COR-L47 (cell line): ENCODE results near the gene SMG7.

ENCODE experiments used
- DNase-seq: peaks from one replicate; lab custom pipeline; 2025; lab: John Stamatoyannopoulos, UW

SMG7 gene

DNA sequence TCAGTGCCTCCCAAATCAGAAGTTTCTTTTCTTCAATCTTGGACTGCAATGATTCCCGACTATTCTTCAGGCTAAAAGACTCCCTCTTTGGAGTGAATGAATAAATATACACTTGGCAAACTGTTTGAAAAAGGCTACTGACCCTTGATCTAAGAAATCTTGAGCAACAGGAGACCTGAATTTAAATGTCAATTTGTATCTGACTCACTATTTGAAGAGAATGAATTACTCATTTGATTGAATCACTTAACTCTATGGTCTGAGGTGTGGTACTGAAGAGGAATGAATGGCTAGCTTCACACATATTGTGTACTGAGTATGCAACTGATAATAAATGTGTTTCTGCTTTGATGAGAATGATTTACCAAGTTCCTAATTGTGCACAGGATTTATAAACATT lies 4.6 kb upstream of the SMG7 start:
- DNase-seq: no peak

DNA sequence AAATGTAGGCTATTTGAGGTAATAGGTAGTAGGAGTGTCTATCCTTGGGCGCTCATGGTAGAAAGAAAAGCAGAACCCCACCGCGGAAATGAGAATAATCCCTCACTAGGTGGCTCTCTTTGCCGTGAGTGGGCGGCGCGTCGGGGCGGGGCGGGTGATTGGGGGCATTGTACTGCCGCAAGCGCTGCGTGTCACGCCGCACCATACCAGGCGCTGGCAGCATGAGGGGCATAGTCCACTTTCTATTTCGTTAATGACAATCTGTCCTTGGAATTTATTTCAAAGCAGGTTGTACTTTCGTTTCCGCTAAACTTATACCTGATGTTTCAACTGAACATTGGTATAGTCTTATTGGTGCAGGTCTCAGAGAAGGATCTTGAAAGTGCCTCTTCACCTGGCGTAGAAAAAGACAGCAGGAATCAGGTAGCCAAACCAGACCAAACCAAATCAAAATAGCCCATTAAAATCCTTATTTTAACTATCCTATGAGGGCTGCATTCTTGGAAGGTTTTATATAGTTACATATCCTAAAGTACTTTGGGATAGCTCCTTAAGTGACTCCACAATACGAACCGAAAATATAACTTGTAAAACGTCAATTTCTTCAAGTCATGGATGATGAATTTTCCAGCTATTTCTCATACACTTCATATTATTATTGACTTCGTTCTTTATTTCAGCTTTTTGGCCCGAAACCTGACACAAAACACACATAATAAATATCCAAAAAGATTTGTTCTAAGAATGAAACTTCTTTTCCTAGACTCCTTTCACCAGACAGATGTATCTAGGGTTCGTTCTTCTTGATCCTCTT lies 1.9 kb upstream of the SMG7 start:
- peak; percentile 86 for DNase-seq

DNA sequence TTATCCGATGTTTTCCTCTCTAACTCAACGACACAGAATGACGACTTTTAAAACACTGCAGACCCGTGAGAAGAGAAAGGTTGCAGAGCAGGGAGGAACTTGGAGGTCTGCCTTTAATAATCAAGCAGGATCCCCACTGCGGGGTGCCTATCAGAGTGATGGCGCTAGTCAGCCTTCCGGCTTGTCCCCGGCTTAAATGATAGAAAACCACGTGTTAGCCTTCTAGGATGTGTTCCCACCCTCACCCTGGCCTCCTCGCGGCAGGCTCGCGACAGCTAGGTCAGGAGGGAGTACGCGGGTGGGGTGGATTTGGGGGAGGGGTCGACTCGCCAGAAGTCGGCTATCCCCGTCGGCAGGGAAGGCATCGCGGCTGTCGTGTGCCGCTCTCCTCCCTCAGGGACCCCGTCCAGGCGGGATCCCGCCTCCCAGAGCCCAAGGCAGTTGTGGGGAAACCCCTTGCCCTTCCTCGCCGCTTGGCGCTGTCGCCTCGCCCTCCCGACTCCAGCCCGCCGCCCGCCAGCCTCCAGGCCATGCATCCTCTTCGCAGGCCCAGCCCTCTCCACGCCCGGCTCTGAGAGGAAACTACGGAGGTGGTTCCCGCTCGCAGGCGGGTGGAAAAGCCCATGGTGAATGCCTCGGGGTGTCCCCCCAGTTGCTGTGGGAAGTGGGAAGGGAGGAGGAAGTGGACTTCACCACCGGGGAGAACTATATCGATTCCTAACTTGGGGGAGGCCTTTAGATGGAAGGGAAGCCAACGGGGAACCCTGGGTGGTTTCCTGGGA lies 1.1 kb upstream of the SMG7 start:
- DNase-seq: peak; percentile 85

DNA sequence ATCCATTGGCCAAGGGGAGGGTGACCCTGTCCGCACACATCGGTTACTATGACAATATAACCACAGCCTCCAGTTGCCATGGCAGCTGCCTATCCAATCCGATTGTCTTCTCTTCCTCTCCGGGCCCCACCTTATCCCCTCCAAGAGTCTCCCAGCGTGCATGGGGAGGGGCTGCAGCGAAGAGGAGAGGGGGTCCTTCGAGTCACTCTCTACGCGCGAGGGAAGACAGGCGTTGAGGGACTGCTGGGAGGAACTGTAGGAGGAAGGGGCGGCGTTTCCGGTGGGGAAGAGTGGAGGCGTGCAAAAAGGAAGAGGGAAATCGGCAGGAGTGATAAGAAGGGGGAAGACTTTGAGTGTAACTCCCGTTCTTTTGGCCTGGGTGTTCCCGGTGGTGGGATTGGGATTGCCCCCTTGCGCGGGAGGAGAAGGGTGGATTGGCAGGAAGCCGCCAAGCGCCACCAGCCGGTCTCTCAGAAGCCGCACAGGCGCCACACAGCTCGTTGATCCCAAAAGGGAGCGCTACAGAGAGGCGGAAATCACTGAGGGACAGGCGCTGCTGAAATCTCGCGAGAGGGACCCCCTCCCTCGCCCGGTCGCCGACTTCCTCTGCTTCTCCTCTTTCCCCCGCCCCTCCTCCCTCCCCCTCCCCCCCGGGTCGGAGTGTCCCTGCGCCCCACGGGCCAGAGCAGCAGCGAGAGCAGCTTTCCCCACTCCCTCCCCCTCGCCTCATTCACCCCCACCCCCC lies 384 bp upstream of the SMG7 start:
- DNase-seq: peak; percentile 98

DNA sequence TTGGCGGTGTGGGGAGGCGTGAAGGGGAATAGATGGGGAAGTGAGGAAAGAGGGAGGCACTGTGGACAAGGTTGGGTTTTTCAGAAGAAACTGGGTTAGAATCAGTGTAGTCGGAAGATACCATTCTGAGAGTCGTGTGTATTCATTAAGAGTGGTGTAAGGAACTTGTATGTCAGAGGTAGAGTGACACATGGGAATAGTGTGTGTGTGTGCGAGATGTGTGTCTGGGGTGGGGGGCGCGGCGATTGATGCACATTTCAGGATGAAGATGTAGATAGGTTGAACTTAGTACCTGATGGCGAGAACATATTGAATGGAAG lies 878 bp downstream of the SMG7 start:
- peak; percentile 0 for DNase-seq

DNA sequence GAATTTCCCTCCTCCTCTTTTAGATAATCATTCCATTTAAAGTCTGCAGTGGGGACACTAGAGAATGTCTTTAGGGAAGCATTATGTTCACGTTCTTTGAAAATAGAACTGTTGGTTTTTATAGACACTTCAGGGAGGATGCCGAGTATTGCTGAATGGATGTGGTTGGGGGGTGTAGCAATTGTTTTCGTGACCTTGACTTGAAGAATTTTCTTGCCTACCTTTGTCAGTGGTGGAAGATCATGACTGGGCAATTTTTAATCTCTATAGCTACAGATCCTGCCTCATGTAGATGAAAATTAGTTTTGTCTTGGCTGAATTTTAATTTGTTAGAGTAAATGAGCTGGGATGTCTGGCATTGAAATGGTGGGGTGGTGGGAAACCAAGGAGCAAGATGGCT lies 3.8 kb downstream of the SMG7 start:
- DNase-seq: no peak

DNA sequence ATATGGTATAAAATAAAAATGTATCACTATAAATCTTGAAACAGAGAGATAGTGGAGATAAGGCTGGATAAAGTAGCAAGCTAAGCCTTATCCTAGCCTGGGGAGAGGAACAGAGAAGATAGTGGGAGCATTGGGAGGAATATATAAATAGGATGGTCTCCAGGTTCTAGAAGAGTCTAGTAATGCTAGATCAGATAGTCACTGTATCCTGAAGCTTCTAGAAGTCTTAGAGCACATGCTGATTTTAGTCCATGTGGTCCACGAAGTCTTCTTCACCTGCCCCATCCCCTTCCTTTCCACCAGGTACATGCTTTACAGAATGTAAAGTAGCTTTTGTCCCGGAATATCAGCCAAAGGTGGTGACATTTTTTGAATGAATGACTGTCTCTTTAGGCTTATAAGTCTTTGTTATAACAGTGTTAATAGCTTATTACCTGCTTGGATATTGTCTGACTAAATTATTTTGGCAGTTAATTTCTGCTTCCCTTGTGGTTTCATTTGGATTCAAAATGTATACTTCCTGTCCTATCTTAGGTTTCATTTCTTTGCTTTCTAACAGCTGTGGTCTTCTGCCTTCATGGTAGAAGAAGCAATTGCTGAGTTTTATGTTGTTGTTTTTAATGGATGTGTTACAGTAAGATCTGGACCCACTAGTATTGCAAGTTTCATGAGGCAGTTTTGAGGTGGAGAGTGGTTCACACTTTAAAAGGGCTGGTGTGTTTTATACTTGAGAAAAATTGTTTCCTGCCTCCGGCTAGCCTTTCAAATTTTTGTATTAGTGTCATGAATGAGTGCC lies 5.9 kb downstream of the SMG7 start:
- no peak for DNase-seq

DNA sequence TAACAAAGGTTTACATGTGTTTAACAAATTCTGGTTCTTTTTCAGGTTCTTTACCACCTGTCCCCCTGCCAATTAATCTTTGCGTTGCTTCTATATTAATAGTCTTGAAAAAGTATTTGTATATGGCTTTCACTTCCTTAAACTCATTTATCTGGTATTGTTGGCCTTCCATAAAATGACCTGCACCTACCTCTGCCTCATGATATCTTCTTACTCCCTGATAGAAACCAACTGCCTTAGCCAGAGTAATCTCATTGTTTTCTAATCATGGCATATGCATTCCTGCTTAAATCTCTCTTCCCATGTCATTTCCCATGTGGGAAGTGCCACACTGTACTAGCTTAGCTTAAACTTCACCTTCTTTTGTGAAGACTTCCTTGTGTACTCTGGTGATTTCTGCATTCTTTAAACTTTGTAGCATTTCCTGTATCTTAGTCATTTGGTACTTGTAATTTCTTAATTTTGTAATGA lies 8.7 kb downstream of the SMG7 start:
- DNase-seq: no peak

DNA sequence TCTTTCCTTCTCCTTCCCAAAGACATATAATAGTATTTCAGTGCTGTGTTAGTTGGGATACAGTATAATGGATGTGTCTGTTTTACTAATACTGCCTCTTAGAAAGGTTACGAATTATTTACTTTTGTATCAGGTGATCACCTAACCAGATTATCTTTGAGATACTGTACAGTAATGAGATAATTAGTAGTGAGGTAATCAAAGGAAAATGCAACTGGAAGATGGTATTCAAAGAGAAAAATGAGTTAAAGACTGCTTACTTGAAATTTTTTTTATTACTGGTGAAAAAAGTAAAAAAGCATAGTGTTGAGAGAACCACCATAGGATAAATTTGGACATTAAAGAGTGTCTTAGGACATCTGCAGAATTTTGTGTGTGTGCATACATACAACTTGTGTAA lies 10.9 kb downstream of the SMG7 start:
- no peak for DNase-seq

DNA sequence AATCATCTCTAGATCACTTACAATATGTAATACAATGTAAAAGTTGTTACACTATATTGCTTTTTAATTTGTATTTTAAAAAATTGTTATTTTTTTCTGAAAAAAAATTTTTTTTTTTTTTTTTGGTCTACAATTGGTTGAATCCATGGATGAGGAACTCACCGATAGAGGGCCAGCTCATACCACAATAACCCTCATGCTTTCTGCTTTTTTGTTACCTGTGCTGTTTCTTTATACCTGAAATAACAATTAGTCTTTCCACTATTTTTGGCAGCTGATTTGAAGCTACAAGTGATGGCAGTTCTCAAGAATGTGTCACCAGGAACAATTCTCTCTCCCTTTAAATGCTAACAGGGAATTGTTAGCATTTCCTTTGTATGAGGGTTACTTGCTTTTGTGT lies 12.0 kb downstream of the SMG7 start:
- DNase-seq: no peak

DNA sequence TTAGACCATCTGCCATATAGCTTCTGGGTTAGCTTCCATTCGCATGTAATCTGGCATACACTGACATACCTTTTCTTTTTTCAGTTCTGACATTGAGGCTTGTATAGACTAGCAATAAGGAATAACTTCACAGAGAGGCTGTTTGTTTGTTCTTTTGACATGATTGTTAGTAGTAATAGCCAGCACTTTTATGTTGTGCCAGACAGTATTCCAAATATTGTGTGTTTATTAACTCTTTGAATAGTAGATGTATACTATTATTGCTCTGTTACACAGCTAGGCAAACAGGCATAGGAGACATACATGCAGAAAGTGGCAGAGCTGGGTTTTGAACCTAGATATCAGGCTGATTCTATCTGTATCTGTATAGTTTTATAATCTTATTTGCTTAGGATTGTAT lies 12.6 kb downstream of the SMG7 start:
- no peak for DNase-seq

DNA sequence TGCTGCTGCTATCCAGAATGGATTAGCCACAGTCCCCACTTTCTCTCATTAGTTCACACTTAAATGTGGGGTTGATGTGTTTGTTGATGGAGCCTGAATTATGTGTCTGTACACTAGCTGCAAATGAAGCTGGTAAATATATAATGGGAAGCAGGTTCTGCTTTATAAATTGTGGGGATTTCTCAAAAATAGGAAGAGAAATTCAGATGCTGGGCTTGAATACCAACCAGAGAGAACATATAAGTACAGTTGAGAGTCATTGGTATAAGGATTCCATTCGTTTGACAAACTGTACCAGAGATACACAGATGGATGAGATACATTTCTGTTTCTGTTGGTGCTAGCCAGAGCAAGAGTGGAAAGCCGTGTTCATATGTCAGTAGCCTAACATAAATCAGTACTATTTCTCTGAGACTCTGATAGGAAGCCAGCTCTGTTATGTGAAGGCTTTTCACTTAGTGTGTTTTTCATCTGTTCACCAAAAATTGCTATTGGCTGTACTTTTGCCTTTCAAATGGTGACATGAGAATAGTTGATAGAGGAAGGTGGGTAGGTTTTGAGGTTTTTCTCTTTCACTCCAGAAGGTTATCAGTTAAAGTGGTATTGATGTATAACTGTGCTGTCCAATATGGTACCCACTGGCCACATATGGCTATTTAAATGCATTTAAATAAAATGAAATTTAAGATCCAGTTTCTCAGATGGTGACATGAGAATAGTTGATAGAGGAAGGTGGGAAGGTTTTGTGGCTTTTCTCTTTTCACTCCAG lies 15.6 kb downstream of the SMG7 start:
- DNase-seq: no peak

DNA sequence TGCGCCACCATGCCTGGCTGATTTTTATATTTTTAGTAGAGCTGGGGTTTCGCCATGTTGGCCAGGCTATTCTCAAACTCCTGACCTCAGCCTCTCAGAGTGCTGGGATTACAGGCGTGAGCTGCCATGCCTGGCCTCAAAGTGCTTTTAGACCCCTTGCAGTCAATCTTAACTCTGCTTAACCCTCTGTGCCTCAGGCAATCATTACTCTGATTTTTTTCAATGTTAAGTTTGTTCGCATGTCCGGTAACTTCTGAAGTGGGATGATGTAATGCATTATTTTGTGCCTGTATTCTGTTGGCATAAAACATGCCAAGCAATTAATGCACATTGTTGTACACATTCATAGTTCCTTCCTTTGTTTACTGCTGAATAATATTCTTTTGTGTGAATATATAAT lies 18.6 kb downstream of the SMG7 start:
- DNase-seq: no peak

DNA sequence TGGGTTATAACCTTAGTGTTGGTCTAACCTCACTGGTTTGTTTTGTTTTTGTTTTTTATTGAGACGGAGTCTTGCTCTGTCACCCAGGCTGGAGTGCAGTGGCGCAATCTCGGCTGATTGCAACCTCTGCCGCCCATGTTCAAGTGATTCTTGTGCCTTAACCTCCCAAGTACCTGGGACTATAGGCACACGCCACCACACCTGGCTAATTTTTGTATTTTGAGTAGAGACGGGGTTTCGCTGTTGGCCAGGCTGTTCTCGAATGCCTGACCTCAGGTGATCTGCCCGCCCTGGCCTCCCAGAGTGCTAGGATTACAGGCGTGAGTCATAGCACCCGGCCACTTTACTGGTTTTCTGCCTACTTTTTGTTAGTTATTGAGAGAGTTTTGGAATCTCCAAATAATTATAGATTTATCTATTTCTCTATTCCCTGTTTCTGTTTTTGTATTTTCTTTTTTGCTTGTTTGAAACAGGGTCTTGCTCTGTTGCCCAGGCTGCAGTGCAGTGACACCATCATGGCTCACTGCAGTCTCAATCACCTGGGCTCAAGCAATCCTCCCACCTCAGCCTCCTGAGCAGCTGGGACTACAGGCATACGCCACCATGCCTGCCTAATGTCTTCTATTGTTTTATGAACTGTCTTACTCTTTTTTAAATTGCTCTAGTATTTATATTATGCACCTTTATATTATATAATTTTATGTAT lies 21.4 kb downstream of the SMG7 start:
- no peak for DNase-seq

DNA sequence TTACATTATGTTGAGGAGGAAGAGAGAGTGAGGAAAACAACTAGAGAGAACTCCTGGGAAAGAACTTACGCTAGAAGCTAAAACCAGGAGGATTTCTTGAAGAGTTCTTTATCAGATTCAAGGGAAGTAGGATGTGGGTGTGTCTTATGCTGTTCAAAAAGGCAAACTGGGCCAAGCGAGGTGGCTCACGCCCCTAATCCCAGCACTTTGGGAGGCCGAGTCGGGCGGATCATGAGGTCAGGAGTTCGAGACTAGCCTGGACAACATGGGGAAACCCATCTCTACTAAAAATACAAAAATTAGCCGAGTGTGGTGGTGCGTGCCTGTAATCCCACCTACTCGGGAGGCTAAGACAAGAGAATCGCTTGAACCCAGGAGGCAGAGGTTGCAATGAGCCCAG lies 23.1 kb downstream of the SMG7 start:
- no peak for DNase-seq

DNA sequence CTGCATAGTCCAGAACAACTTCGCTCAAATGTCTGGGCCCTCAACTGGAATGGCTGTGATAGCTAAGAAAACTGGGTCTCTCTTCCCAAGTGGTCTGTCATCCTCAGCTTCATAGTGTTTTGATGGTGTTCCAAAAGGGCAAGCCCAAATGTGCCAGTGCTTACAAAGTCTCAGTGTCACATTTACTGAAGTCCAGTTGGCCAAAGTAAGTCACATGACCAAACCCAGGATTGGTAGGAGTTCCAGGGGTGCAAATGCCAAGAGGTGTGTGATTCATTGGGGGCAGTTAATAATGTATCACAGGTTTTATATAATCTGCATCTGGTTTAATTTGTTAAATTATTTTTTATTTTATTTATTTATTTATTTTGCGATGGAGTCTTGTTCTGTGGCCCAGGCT lies 24.9 kb downstream of the SMG7 start:
- no peak for DNase-seq

DNA sequence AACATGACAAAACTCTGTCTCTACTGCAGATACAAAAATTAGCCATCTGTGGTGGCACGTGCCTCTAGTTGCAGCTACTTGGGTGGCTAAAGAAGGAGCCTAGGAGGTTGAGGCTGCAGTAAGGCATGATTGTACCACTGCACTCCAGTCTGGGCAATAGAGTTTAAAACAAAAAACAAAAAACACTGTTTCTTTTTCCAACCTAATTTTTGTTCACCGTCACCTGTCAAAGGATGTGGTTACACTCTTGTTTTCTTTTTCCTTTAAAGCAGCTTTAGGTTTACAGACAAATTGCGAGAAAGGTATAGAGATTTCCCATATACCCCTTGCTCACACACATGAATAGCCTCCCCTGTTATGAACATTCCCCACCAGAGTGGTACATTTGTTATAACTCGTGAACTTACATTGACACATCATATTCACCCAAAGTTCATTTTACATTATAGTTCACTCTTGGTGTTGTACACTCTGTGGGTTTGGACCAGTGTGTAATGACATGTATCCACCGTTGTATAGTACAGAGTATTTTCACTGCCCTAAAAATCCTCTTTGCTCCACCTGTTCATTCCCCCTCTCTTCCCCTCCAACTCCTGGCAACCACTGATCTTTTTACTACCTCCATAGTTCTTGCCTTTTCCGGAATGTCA lies 26.2 kb downstream of the SMG7 start:
- no peak for DNase-seq

DNA sequence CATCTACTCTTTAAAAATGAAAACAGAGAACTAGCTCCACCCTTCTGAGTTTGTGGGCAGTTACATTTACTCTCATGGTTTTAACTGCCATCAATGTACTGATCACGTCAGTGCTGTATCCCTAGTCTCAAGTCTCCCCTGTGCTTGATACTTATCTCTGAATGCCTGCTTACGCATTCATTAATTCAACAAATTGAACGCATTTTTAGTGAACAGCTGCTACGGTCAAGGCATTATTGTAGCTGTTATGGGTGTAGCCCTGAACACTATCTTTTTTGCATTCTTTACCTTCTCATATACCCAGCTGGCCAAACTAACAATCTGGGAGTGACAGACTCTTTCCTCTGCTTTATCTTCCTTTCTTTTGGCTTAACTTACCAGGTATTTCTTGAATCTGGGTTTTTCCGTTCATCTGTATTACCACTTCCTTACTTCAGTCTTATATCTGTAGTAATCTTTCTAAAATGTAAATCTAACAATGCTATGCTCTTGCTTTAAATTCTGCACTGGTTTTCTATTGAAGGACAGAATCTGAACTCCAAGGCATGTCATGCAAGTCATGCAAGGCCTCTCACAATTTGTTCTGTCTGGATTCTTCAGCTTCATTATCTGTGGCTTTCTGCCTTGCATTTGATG lies 33.3 kb downstream of the SMG7 start:
- no peak for DNase-seq

DNA sequence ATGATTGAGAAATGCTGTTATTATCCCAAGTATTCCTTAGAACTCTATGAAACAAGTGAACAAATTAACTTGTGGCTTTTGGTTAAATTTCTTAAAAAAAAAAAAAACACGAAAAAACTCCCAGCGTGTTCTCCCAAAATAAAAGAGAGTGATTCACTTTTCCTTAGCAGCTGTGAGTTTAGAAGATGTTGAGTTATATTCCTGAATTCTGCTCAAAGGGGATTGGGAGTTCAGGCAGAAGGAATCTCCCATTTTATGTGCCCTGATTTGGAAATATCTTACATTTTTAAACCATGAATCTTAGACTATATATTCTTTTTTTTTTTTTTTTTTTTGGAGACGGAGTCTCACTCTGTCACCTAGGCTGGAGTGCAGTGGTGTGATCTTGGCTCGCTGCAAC lies 34.3 kb downstream of the SMG7 start:
- no peak for DNase-seq

DNA sequence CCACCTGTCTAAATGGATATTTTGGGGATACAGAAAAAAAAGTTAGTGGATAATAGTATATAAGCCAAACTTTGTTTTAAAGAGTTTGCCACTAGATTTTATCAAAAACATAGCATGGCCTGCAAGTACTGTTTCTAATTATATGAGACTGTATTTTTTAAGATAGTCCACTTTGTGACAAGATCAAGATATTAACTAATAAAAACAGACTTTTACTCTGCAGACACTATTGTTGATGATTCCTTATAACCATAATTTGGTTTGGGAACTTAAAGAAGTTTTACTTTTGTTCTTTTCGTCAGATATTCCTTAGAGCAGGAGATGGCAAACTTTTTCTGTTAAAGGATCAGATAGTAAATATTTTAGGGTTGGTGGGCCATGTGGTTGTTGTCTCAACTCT lies 36.4 kb downstream of the SMG7 start:
- DNase-seq: no peak
